Calu3 (cell line): Measurements from ENCODE around the gene PGM5. TPM values are rescaled to one million over a fixed set of nuclear protein-coding genes. Genes with fewer than 3 reads are reported as not detected.

Experiments used
- BruUV-seq: library from RNA; stranded (reverse); fragments of 400-500 nt; replicated peaks from 2 replicates; lab custom pipeline; 2021; lab: Mats Ljungman, UMichigan
- CTCF ChIA-PET: fragments of 300-600 bp; sonication (Branson Sonifier 250); formaldehyde crosslinking; loops from one replicate; lab custom pipeline; 2022; ENCODE audit warnings: antibody characterized with exemption; lab: Charles Lee
- DNase-seq: peaks from one replicate; pipeline ENCODE4 v3.0.0; 2022
- H3K27ac Mint-ChIP-seq: one replicate; pipeline ENCODE4 v1.8.0; 2022; ENCODE audit warnings: mixed read lengths; ENCODE audit not compliant: unreplicated experiment
- H3K27me3 Mint-ChIP-seq: one replicate; pipeline ENCODE4 v1.8.0; 2022; ENCODE audit warnings: mixed read lengths; ENCODE audit not compliant: unreplicated experiment
- H3K36me3 Mint-ChIP-seq: one replicate; pipeline ENCODE4 v1.8.0; 2022; ENCODE audit warnings: mild to moderate bottlenecking, moderate library complexity, mixed read lengths; ENCODE audit not compliant: insufficient read depth, unreplicated experiment
- H3K4me1 Mint-ChIP-seq: one replicate; pipeline ENCODE4 v1.8.0; 2022; ENCODE audit warnings: mild to moderate bottlenecking, low read depth, mixed read lengths; ENCODE audit not compliant: unreplicated experiment
- H3K4me3 Mint-ChIP-seq: one replicate; pipeline ENCODE4 v1.8.0; 2022; ENCODE audit warnings: mild to moderate bottlenecking, low read depth, moderate library complexity, mixed read lengths; ENCODE audit not compliant: unreplicated experiment
- H3K9me3 Mint-ChIP-seq: one replicate; pipeline ENCODE4 v1.8.0; 2022; ENCODE audit warnings: low read depth, mixed read lengths; ENCODE audit not compliant: unreplicated experiment
- CTCF ChIP-seq: fragments of 200-600 bp; IDR thresholded peaks from one replicate; pipeline ENCODE4 v1.8.0; 2022; ENCODE audit warnings: antibody characterized with exemption; ENCODE audit not compliant: unreplicated experiment
- intact Hi-C: fragments of 100-400 bp; cut with micrococcal nuclease; formaldehyde crosslinking; loops from one replicate; pipeline ENCODE4 v1.10.0; 2022; ENCODE audit not compliant: unreplicated experiment
- total RNA-seq: library from RNA; stranded (reverse); gene quantifications from 2 replicates; pipeline ENCODE4 v1.2.3, GENCODE V29; 2022

Gene PGM5
- total RNA-seq, 1 experiment from 2014 or later, result 0.87 TPM

GRCh38 chr9:68548241-68548640 is 191.8 kb downstream of the PGM5 start:
- no peak overlapping the region for H3K4me3 Mint-ChIP-seq
- no TSS peak for BruUV-seq
- no peaks in the 10 kb centered on the region for H3K4me1 Mint-ChIP-seq
- no peak for TF ChIP-seq CTCF
- H3K27me3 Mint-ChIP-seq, result no peaks in the 10 kb centered on the region
- CTCF ChIA-PET, result no interaction called here
- intact Hi-C loops, result no loop called here
- no peak overlapping the region for H3K27ac Mint-ChIP-seq
- no peaks in the 10 kb centered on the region for H3K36me3 Mint-ChIP-seq
- DNase-seq, result no peak
- H3K9me3 Mint-ChIP-seq, result no peaks in the 10 kb centered on the region

- BruUV-seq, result no TSS peak
- intact Hi-C loops, result no loop called here
- H3K27ac Mint-ChIP-seq, result peak overlapping the region; percentile 34
- H3K36me3 Mint-ChIP-seq, result no peaks in the 10 kb centered on the region
- TF ChIP-seq CTCF, result no peak
- H3K4me3 Mint-ChIP-seq, result no peak overlapping the region
- H3K9me3 Mint-ChIP-seq, result no peaks in the 10 kb centered on the region
- no peaks in the 10 kb centered on the region for H3K4me1 Mint-ChIP-seq
- CTCF ChIA-PET, result interaction anchor here (1.4 kb wide), 1 partner anchor 15 kb away, joined by 3 read pairs; no protein-coding TSS in a partner anchor
- H3K27me3 Mint-ChIP-seq, result peaks cover 1% of the 10 kb centered on the region
- DNase-seq, result peak; percentile 9
These were observed 194.8 kb downstream of the PGM5 start for GRCh38 chr9:68551191-68551590.

GRCh38 chr9:68552700-68553476 is 196.5 kb downstream of the PGM5 start:
- no peak overlapping the region for H3K4me3 Mint-ChIP-seq
- H3K27me3 Mint-ChIP-seq, result peaks cover 16% of the 10 kb centered on the region
- intact Hi-C loops, result no loop called here
- H3K27ac Mint-ChIP-seq, result no peak overlapping the region
- H3K9me3 Mint-ChIP-seq, result no peaks in the 10 kb centered on the region
- BruUV-seq, result no TSS peak
- no peak for TF ChIP-seq CTCF
- H3K36me3 Mint-ChIP-seq, result no peaks in the 10 kb centered on the region
- DNase-seq, result no peak
- H3K4me1 Mint-ChIP-seq, result no peaks in the 10 kb centered on the region
- CTCF ChIA-PET, result interaction anchor here (0.6 kb wide), 1 partner anchor 450 kb away, joined by 3 read pairs; no protein-coding TSS in a partner anchor

- CTCF ChIA-PET, result no interaction called here
- H3K27me3 Mint-ChIP-seq, result peaks cover 16% of the 10 kb centered on the region
- no TSS peak for BruUV-seq
- H3K27ac Mint-ChIP-seq, result no peak overlapping the region
- H3K4me3 Mint-ChIP-seq, result no peak overlapping the region
- no peaks in the 10 kb centered on the region for H3K9me3 Mint-ChIP-seq
- H3K36me3 Mint-ChIP-seq, result no peaks in the 10 kb centered on the region
- intact Hi-C loops, result no loop called here
- no peak for DNase-seq
- TF ChIP-seq CTCF, result no peak
- no peaks in the 10 kb centered on the region for H3K4me1 Mint-ChIP-seq
These were observed 199.2 kb downstream of the PGM5 start for GRCh38 chr9:68555437-68556150.
